OCI-LY1 (cell line): Measurements from ENCODE around the gene KRT17.

Experiments used
- H2AFZ ChIP-seq: fragments of 200-600 bp; sonication (generic), shearing (Covaris generic); 2 replicates; pipeline ENCODE4 v1.6.0; 2014; ENCODE audit warnings: antibody characterized with exemption, mild to moderate bottlenecking, low read length
- H3F3A ChIP-seq: fragments of 200-600 bp; sonication (generic), shearing (Covaris generic); 2 replicates; pipeline ENCODE4 v1.6.0; 2014; ENCODE audit warnings: mild to moderate bottlenecking, antibody characterized with exemption, low read length, moderate library complexity; ENCODE audit not compliant: insufficient read depth
- H3K27ac ChIP-seq: fragments of 200-600 bp; sonication (generic); 2 replicates; pipeline ENCODE4 v1.5.1; 2014; ENCODE audit warnings: low read length, mixed run types, mild to moderate bottlenecking, low read depth; ENCODE audit not compliant: poor library complexity, severe bottlenecking
- H3K27me3 ChIP-seq: fragments of 200-600 bp; sonication (generic); 2 replicates; pipeline ENCODE4 v1.6.0; 2014; ENCODE audit warnings: antibody characterized with exemption, mild to moderate bottlenecking, low read length, moderate library complexity; ENCODE audit not compliant: insufficient read depth
- H3K36me3 ChIP-seq: fragments of 200-600 bp; sonication (generic); 2 replicates; pipeline ENCODE4 v1.6.1; 2014; ENCODE audit warnings: mild to moderate bottlenecking, antibody characterized with exemption, low read length, moderate library complexity, mixed read lengths; ENCODE audit not compliant: insufficient read depth
- H3K4me1 ChIP-seq: fragments of 200-600 bp; sonication (generic); 2 replicates; pipeline ENCODE4 v1.5.1; 2014; ENCODE audit warnings: mild to moderate bottlenecking, low read length, moderate library complexity; ENCODE audit not compliant: insufficient read depth, severe bottlenecking
- H3K4me2 ChIP-seq: fragments of 200-600 bp; sonication (generic), shearing (Covaris generic); 2 replicates; pipeline ENCODE4 v1.6.1; 2014; ENCODE audit warnings: low read length
- H3K4me3 ChIP-seq: fragments of 200-600 bp; sonication (generic); 2 replicates; pipeline ENCODE4 v1.5.1; 2014; ENCODE audit warnings: low read length, low read depth, mild to moderate bottlenecking, mixed read lengths; ENCODE audit not compliant: poor library complexity, severe bottlenecking
- H3K79me2 ChIP-seq: fragments of 200-600 bp; shearing (Covaris generic); 2 replicates; pipeline ENCODE4 v1.6.1; 2016; ENCODE audit warnings: mixed run types, low read length, mixed read lengths; ENCODE audit not compliant: insufficient read depth
- H3K9ac ChIP-seq: fragments of 200-600 bp; sonication (generic), shearing (Covaris generic); 2 replicates; pipeline ENCODE4 v1.6.1; 2014; ENCODE audit warnings: mild to moderate bottlenecking, low read length, mixed read lengths
- H3K9me2 ChIP-seq: fragments of 200-600 bp; sonication (generic), shearing (Covaris generic); 2 replicates; pipeline ENCODE4 v1.6.1; 2014; ENCODE audit warnings: low read depth, mild to moderate bottlenecking, low read length, mixed read lengths
- H3K9me3 ChIP-seq: fragments of 200-600 bp; shearing (Covaris generic); 2 replicates; pipeline ENCODE4 v1.6.1; 2014; ENCODE audit warnings: low read length, mixed read lengths
- H4K20me1 ChIP-seq: fragments of 200-600 bp; sonication (generic), shearing (Covaris generic); 2 replicates; pipeline ENCODE4 v1.6.0; 2016; ENCODE audit warnings: mild to moderate bottlenecking, low read length; ENCODE audit not compliant: insufficient read depth
- EZH2 ChIP-seq: fragments of 200-600 bp; sonication (generic), shearing (Covaris generic); IDR thresholded peaks from 2 replicates; pipeline ENCODE4 v1.8.0; 2017; ENCODE audit warnings: borderline replicate concordance, mixed run types, mild to moderate bottlenecking, antibody characterized with exemption, low read length, moderate library complexity, mixed read lengths
- TF ChIP-seq, protein P1 (sequence below): fragments of 200-600 bp; sonication (generic), shearing (Covaris generic); IDR thresholded peaks from 2 replicates; pipeline ENCODE4 v1.5.1; 2017; ENCODE audit warnings: mild to moderate bottlenecking, antibody characterized with exemption, low read length, moderate library complexity, mixed read lengths

The KRT17 gene

GRCh38 chr17:41594363-41594915 lies 29.9 kb downstream of the KRT17 start:
- H3K79me2 ChIP-seq: no peaks in the 10 kb centered on the region
- H3K27me3 ChIP-seq: no peaks in the 10 kb centered on the region
- H4K20me1 ChIP-seq: no peaks in the 10 kb centered on the region
- H3K9me2 ChIP-seq: no peaks in the 10 kb centered on the region
- H3K4me3 ChIP-seq: no peak overlapping the region
- H3K4me1 ChIP-seq: no peaks in the 10 kb centered on the region
- no peak overlapping the region for H3K27ac ChIP-seq
- no peaks in the 10 kb centered on the region for H3K36me3 ChIP-seq
- H2AFZ ChIP-seq: no peak overlapping the region
- H3K4me2 ChIP-seq: no peak overlapping the region
- no peaks in the 10 kb centered on the region for H3F3A ChIP-seq
- no peaks in the 10 kb centered on the region for H3K9me3 ChIP-seq
- no peak for TF ChIP-seq EZH2
- TF ChIP-seq, protein P1, sequence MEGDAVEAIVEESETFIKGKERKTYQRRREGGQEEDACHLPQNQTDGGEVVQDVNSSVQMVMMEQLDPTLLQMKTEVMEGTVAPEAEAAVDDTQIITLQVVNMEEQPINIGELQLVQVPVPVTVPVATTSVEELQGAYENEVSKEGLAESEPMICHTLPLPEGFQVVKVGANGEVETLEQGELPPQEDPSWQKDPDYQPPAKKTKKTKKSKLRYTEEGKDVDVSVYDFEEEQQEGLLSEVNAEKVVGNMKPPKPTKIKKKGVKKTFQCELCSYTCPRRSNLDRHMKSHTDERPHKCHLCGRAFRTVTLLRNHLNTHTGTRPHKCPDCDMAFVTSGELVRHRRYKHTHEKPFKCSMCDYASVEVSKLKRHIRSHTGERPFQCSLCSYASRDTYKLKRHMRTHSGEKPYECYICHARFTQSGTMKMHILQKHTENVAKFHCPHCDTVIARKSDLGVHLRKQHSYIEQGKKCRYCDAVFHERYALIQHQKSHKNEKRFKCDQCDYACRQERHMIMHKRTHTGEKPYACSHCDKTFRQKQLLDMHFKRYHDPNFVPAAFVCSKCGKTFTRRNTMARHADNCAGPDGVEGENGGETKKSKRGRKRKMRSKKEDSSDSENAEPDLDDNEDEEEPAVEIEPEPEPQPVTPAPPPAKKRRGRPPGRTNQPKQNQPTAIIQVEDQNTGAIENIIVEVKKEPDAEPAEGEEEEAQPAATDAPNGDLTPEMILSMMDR: no peak
- no peak overlapping the region for H3K9ac ChIP-seq

- TF ChIP-seq, protein P1: no peak
- TF ChIP-seq EZH2: no peak
- H3K4me3 ChIP-seq: no peak overlapping the region
- H3K79me2 ChIP-seq: no peaks in the 10 kb centered on the region
- no peaks in the 10 kb centered on the region for H3K36me3 ChIP-seq
- H3F3A ChIP-seq: no peaks in the 10 kb centered on the region
- H3K4me2 ChIP-seq: no peak overlapping the region
- H3K9me3 ChIP-seq: no peaks in the 10 kb centered on the region
- no peak overlapping the region for H2AFZ ChIP-seq
- H3K27ac ChIP-seq: no peak overlapping the region
- no peaks in the 10 kb centered on the region for H4K20me1 ChIP-seq
- no peak overlapping the region for H3K9ac ChIP-seq
- no peaks in the 10 kb centered on the region for H3K27me3 ChIP-seq
- no peaks in the 10 kb centered on the region for H3K4me1 ChIP-seq
- H3K9me2 ChIP-seq: no peaks in the 10 kb centered on the region
Measured at GRCh38 chr17:41593306-41593981, 30.9 kb downstream of the KRT17 start.

DNA sequence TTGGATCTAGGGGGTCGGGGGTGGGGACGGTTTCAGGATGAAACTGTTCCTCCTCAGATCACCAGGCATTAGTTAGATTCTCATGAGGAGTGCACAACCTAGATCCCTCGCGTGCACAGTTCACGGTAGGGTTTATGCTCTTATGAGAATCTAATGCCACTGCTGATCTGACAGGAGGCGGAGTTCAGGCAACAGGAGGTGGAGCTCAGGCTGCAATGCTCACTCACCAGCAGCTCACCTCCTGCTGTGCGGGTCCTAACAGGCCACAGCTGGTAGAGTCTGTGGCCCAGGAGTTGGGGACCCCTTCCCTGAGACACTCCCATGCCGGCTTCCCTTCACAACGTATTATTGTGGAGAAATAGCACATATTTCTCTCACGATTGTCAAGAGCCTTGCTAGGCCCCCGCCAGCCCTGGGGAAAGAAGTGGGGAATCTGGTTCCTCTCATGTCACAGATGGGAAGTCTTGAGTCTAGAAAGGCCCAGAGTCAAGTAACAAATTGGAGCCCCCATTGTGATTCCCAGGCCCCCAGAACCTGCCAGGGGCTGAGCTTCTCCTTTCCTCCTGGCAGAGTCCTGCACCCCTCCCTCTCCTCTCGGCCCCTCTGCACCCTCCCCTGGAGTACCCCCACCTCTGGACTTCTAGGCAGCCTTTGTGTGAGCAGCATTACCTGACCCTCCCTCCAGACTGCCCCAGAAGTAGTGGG lies 31.6 kb downstream of the KRT17 start:
- Histone ChIP-seq H3K9ac (no peak overlapping the region), H3K27me3 (no peaks in the 10 kb centered on the region), H3K4me1 (no peaks in the 10 kb centered on the region), H3K36me3 (no peaks in the 10 kb centered on the region), H3K27ac (no peak overlapping the region), H4K20me1 (no peaks in the 10 kb centered on the region), H3K9me2 (no peaks in the 10 kb centered on the region), H2AFZ (no peak overlapping the region), H3K9me3 (no peaks in the 10 kb centered on the region), H3K4me2 (no peak overlapping the region), H3K4me3 (no peak overlapping the region), H3K79me2 (no peaks in the 10 kb centered on the region), H3F3A (no peaks in the 10 kb centered on the region)
- TF ChIP-seq EZH2: no peak
- TF ChIP-seq, protein P1: no peak
